ENCODE results near the gene NEUROD2.
A peak's percentile ranks its signal among the peaks of the same experiment; 100 is the strongest.

NEUROD2 gene

DNA sequence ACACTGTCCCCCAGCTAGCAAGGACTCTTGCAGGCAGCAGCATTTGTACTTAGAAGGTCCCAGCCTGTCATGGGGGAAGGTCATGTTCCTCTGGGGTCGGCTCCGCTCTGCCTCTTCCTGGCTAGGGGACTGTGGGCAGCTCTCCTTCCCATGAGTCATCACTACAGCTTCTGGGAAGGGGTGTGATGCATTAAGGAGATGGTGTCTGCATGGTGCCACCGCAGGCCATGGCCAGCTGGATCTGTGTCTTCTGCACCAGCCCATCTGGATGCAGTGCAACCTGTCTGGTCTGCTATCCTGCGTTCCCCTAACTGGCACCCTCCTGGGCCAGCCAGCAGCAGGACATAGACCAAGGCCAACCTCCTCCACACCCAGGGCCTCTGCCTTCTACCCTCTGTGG, 35.6 kb upstream of the NEUROD2 start:
- H3K27ac ChIP-seq (ENCODE audit: low read depth in 2 of 2, low read length in 2 of 2): no peak overlapping the region
- H3K9me3 ChIP-seq (ENCODE audit: control insufficient read depth in 2 of 2, low read length in 2 of 2): no peaks in the 10 kb centered on the region
- no peak overlapping the region for H3K4me3 ChIP-seq (ENCODE audit: low read length in 2 of 2)
- H3K4me1 ChIP-seq (ENCODE audit: control insufficient read depth in 2 of 2, insufficient read depth in 2 of 2, low read length in 2 of 2): peaks cover 11 to 12% of the 10 kb centered on the region in 2 donors
- H3K27me3 ChIP-seq (ENCODE audit: control insufficient read depth in 2 of 2, insufficient read depth in 2 of 2, low read length in 2 of 2): no peaks in the 10 kb centered on the region
- H3K36me3 ChIP-seq (ENCODE audit: control insufficient read depth in 2 of 2, insufficient read depth in 2 of 2, low read length in 2 of 2): peaks cover 16 to 17% of the 10 kb centered on the region in 2 donors
- no peak overlapping the region for H3K9ac ChIP-seq (ENCODE audit: low read depth in 1 of 2, low read length in 2 of 2)

DNA sequence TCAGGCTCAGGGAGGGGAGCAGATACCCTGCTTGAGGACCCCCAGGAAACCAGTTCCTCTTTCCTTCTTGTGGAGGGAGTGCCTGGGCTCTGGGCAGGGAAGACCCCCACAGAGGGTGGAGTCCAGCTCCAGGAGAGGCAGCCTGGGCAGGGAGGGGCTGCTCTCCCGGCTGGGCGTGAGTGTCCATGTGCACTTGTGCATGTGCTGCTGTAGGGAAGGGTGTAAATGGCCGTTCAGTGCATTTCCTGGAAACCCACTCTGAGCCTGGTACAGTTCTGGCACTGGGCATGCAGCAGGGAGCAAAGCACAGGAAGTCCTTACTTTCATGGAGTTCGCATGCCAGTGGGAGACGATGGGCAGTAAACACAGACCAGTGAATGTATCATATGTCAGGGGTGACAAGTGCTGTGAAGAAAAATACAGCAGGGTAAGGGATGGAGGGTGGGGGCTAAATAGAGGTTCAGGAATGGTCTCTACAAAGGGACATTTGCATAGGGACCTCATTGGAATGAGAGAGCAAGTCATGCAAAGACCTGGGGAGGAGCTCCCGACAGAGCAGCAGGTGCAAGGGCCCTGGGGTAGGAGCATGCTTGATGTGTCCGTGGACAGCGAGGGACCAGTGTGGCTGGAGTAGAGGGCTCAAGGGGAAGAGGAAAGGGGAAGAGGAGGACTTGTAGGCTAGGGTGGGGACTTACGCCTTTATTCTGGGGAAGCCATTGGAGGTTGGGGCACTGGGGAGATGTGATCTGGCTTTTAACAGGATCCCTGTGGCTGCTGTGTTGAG, 34.8 kb upstream of the NEUROD2 start:
- peaks cover 19 to 21% of the 10 kb centered on the region in 2 donors for H3K36me3 ChIP-seq (ENCODE audit: control insufficient read depth in 2 of 2, insufficient read depth in 2 of 2, low read length in 2 of 2)
- H3K27ac ChIP-seq (ENCODE audit: low read depth in 2 of 2, low read length in 2 of 2): no peak overlapping the region
- H3K4me3 ChIP-seq (ENCODE audit: low read length in 2 of 2): no peak overlapping the region
- H3K9ac ChIP-seq (ENCODE audit: low read depth in 1 of 2, low read length in 2 of 2): no peak overlapping the region
- H3K4me1 ChIP-seq (ENCODE audit: control insufficient read depth in 2 of 2, insufficient read depth in 2 of 2, low read length in 2 of 2): peaks cover 19 to 20% of the 10 kb centered on the region in 2 donors
- H3K9me3 ChIP-seq (ENCODE audit: control insufficient read depth in 2 of 2, low read length in 2 of 2): no peaks in the 10 kb centered on the region
- no peaks in the 10 kb centered on the region for H3K27me3 ChIP-seq (ENCODE audit: control insufficient read depth in 2 of 2, insufficient read depth in 2 of 2, low read length in 2 of 2)

DNA sequence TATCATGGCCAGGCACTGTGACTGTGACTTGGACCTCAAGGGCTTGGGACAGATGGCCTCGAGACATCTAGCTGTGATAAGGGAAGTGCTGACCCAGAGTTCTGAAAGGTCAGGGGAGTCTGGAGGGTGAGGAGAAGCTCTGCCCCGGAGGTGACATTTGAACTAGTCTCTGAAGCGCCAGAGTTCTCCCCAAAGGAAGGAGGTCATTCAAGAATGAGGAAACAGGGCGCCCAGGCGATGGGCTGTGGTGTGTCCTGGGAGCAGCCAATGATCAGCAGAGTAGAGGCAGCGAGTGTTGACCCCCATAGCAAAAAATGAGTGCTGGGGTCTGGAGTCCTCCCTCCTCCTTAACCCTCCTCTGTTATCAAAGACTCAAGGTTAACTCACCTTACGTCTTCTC, 34.2 kb upstream of the NEUROD2 start:
- H3K27ac ChIP-seq (ENCODE audit: low read depth in 2 of 2, low read length in 2 of 2): no peak overlapping the region
- H3K27me3 ChIP-seq (ENCODE audit: control insufficient read depth in 2 of 2, insufficient read depth in 2 of 2, low read length in 2 of 2): no peaks in the 10 kb centered on the region
- no peaks in the 10 kb centered on the region for H3K9me3 ChIP-seq (ENCODE audit: control insufficient read depth in 2 of 2, low read length in 2 of 2)
- H3K36me3 ChIP-seq (ENCODE audit: control insufficient read depth in 2 of 2, insufficient read depth in 2 of 2, low read length in 2 of 2): peaks cover 19 to 21% of the 10 kb centered on the region in 2 donors
- H3K4me1 ChIP-seq (ENCODE audit: control insufficient read depth in 2 of 2, insufficient read depth in 2 of 2, low read length in 2 of 2): peaks cover 19 to 20% of the 10 kb centered on the region in 2 donors
- H3K4me3 ChIP-seq (ENCODE audit: low read length in 2 of 2): no peak overlapping the region
- no peak overlapping the region for H3K9ac ChIP-seq (ENCODE audit: low read depth in 1 of 2, low read length in 2 of 2)

DNA sequence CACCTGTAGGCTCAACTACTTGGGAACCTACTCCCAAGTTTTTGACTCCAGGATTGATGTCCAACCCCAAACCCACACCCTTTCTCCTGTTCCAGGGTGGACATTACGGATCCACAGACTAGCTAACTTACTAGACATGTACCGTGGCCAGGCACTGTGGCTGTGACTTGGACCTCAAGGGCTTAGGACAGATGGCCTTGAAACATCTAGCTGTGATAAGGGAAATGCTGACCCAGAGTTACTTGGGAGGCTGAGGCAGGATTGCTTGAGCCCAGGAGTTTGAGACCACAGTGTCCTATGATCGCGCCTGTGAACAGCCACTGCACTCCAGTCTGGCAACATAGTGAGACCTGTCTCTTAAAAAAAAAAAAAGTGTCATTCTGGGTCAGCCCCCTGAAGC, 33.4 kb upstream of the NEUROD2 start:
- Histone ChIP-seq H3K27me3 (ENCODE audit: control insufficient read depth in 2 of 2, insufficient read depth in 2 of 2, low read length in 2 of 2) (no peaks in the 10 kb centered on the region), H3K9me3 (ENCODE audit: control insufficient read depth in 2 of 2, low read length in 2 of 2) (no peaks in the 10 kb centered on the region), H3K9ac (ENCODE audit: low read depth in 1 of 2, low read length in 2 of 2) (no peak overlapping the region), H3K4me3 (ENCODE audit: low read length in 2 of 2) (no peak overlapping the region), H3K4me1 (ENCODE audit: control insufficient read depth in 2 of 2, insufficient read depth in 2 of 2, low read length in 2 of 2) (peaks cover 24 to 26% of the 10 kb centered on the region in 2 donors), H3K27ac (ENCODE audit: low read depth in 2 of 2, low read length in 2 of 2) (no peak overlapping the region), H3K36me3 (ENCODE audit: control insufficient read depth in 2 of 2, insufficient read depth in 2 of 2, low read length in 2 of 2) (peaks cover 19% of the 10 kb centered on the region in 2 donors)

DNA sequence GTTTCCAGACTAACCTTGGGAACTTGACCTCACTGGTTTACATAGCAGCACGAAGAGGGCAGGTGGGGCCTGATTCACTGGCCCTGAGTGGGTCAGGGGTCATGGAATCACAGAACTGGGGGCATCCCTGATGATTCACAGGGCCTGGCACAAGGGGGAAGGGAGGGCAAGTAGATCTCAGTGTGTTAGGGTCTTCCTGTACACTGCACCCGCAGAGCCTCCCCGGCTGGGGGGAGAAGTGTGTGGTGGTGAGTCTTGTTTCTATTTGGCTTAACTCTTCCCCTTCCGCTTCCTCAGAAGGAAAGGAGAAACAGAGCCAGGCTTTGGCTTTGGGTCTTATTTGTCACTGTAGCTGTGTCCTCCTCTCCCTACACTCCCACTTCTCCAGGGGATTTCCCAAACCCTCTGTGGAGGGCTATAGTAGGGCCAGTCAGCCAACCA, 32.9 kb upstream of the NEUROD2 start:
- Histone ChIP-seq H3K27ac (ENCODE audit: low read depth in 2 of 2, low read length in 2 of 2) (no peak overlapping the region), H3K9ac (ENCODE audit: low read depth in 1 of 2, low read length in 2 of 2) (no peak overlapping the region), H3K9me3 (ENCODE audit: control insufficient read depth in 2 of 2, low read length in 2 of 2) (no peaks in the 10 kb centered on the region), H3K36me3 (ENCODE audit: control insufficient read depth in 2 of 2, insufficient read depth in 2 of 2, low read length in 2 of 2) (peaks cover 19 to 22% of the 10 kb centered on the region in 2 donors), H3K27me3 (ENCODE audit: control insufficient read depth in 2 of 2, insufficient read depth in 2 of 2, low read length in 2 of 2) (no peaks in the 10 kb centered on the region), H3K4me3 (ENCODE audit: low read length in 2 of 2) (no peak overlapping the region), H3K4me1 (ENCODE audit: control insufficient read depth in 2 of 2, insufficient read depth in 2 of 2, low read length in 2 of 2) (peaks cover 26 to 29% of the 10 kb centered on the region in 2 donors)

DNA sequence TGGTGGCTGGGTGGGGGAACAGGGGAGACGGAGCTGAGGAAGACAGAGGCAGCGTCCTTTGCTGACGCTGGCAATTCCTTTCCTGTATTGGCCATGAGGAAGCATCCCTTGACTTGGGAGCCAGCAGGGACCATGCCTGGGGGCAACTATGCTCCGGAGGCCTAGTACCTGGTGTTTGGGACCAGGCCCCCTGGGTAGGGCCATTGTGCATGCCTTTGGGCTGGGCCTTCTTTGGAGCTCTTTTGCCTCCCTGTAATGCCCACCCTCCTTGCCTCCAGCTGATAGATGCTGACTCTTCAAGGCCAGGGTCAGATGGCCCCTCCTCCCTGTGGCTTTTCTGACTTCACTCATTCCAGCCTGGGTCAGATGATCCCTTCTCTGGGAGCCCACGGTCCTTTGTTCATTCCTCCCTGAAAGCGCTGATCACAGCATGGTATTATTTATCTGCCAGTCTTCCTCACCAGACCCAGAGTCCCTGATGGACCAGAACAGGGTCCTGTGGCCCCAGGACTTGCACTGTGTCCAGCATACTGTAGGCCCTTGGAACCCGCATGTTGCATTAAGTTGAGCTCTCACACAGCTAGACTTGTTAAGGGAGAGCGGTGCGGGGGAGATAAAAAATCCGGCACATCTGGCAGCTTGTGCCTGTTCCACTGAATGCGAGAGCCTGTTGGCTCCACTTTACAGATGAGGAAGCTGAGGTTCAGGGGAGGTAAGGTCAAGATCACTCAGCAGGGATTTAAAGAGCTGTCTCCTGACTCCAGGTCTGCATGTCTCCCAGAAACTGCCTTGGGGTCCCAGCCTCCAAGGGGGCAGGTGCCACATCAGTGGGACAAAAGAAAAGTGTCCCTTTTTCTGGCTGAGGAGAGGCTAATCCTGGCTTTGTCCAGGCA, 32.1 kb upstream of the NEUROD2 start:
- Histone ChIP-seq H3K9ac (ENCODE audit: low read depth in 1 of 2, low read length in 2 of 2) (no peak overlapping the region), H3K27me3 (ENCODE audit: control insufficient read depth in 2 of 2, insufficient read depth in 2 of 2, low read length in 2 of 2) (no peaks in the 10 kb centered on the region), H3K4me1 (ENCODE audit: control insufficient read depth in 2 of 2, insufficient read depth in 2 of 2, low read length in 2 of 2) (peaks cover 28 to 33% of the 10 kb centered on the region in 2 donors), H3K27ac (ENCODE audit: low read depth in 2 of 2, low read length in 2 of 2) (no peak overlapping the region), H3K4me3 (ENCODE audit: low read length in 2 of 2) (no peak overlapping the region), H3K36me3 (ENCODE audit: control insufficient read depth in 2 of 2, insufficient read depth in 2 of 2, low read length in 2 of 2) (peaks cover 24 to 26% of the 10 kb centered on the region in 2 donors), H3K9me3 (ENCODE audit: control insufficient read depth in 2 of 2, low read length in 2 of 2) (no peaks in the 10 kb centered on the region)

DNA sequence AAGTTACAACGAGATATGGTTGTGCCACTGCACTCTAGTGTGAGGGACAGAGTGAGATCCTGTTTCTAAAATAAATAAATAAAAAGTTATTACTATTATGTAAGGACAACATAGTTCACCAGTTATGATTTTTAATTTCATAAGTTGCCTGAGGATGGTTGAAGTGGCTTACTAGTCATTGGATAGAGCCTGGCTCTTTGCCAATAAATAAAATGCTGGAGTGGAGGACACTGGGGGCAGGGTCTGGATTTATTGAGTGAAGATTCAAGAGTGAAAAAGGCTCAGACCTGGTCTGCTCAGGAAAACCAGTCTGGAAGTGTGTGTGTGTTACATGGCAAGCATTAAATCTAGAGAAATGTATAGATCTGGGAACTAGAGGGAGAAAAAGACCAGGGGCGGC, 31.3 kb upstream of the NEUROD2 start:
- Histone ChIP-seq H3K4me3 (ENCODE audit: low read length in 2 of 2) (no peak overlapping the region), H3K36me3 (ENCODE audit: control insufficient read depth in 2 of 2, insufficient read depth in 2 of 2, low read length in 2 of 2) (peaks cover 26 to 27% of the 10 kb centered on the region in 2 donors), H3K27me3 (ENCODE audit: control insufficient read depth in 2 of 2, insufficient read depth in 2 of 2, low read length in 2 of 2) (no peaks in the 10 kb centered on the region), H3K9ac (ENCODE audit: low read depth in 1 of 2, low read length in 2 of 2) (no peak overlapping the region), H3K4me1 (ENCODE audit: control insufficient read depth in 2 of 2, insufficient read depth in 2 of 2, low read length in 2 of 2) (peaks cover 35 to 41% of the 10 kb centered on the region in 2 donors), H3K27ac (ENCODE audit: low read depth in 2 of 2, low read length in 2 of 2) (no peak overlapping the region), H3K9me3 (ENCODE audit: control insufficient read depth in 2 of 2, low read length in 2 of 2) (no peaks in the 10 kb centered on the region)

DNA sequence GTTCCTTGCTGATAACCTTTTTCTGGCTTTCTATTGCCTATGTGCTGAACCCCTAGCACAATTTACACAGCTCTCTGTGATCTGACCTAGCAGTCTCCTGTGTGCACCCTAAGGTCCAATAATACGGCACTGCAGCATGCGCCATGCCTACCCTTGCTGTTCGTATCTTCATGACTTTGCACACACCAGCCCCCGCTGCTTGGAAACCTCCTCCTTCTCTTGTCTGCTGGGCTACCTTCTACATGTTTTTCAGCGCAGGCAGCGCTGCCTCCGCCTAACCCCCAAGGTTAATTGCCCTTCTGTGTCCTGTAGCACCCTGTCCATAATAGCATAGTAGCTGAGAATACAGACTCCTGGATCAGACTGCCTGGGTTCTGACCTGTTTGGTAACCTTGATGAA, 30.6 kb upstream of the NEUROD2 start:
- peak overlapping the region; percentile 90 to 93 for H3K4me3 ChIP-seq (ENCODE audit: low read length in 2 of 2)
- H3K4me1 ChIP-seq (ENCODE audit: control insufficient read depth in 2 of 2, insufficient read depth in 2 of 2, low read length in 2 of 2): peaks cover 43 to 48% of the 10 kb centered on the region in 2 donors
- H3K9ac ChIP-seq (ENCODE audit: low read depth in 1 of 2, low read length in 2 of 2): peak overlapping the region; percentile 90 to 91
- peaks cover 25 to 27% of the 10 kb centered on the region in 2 donors for H3K36me3 ChIP-seq (ENCODE audit: control insufficient read depth in 2 of 2, insufficient read depth in 2 of 2, low read length in 2 of 2)
- H3K9me3 ChIP-seq (ENCODE audit: control insufficient read depth in 2 of 2, low read length in 2 of 2): no peaks in the 10 kb centered on the region
- no peaks in the 10 kb centered on the region for H3K27me3 ChIP-seq (ENCODE audit: control insufficient read depth in 2 of 2, insufficient read depth in 2 of 2, low read length in 2 of 2)
- H3K27ac ChIP-seq (ENCODE audit: low read depth in 2 of 2, low read length in 2 of 2): no peak overlapping the region

DNA sequence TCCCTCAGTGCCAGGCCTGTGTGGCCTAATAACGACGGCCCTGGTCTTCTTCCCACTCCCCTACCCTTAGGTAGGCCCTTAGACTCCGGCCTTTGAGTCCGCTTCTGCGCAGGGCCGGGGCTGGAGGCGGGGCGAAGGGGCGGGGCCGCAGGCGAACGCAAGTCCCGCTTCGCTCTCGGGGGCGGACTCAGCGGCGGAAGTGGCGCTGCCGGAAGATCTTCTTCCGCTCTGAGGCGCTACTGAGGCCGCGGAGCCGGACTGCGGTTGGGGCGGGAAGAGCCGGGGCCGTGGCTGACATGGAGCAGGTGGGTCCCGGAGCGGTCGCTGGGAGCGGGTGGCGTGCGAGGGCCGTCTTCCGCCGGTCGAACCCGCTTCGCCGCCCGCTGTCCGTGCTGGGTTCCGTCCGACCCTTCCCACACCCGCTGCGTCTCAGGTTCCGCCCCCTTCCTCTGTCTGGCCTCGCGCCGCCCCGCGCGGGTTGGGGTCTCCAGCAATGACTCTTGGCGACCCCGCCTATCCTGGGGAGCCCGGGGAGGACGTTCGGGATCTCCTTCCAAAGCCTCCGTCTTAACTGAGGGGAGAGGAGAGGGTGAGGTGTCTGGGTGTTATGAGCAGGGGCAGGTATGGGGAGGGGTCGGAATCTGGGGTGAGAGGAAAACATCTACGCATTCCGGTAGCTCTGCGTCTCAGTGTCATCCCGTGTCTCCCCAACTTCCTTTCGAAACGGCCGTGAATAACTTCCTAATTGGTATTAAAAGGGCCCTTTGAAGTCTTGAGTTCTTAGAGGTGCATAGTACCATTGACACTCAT, 29.4 kb upstream of the NEUROD2 start, which contains the start of gene STARD3:
Gene STARD3, plus strand, starts transcription at position 218 of the 810 bp plus-strand sequence. CDS start 16,388 bp downstream, outside the sequence.
- H3K27ac ChIP-seq (ENCODE audit: low read depth in 2 of 2, low read length in 2 of 2): peak within 1 kb of the TSS; percentile 80 to 87
- H3K36me3 ChIP-seq (ENCODE audit: control insufficient read depth in 2 of 2, insufficient read depth in 2 of 2, low read length in 2 of 2): peaks cover 22 to 24% of the 10 kb centered on the region in 2 donors
- peak within 1 kb of the TSS; percentile 90 to 91 for H3K9ac ChIP-seq (ENCODE audit: low read depth in 1 of 2, low read length in 2 of 2)
- H3K27me3 ChIP-seq (ENCODE audit: control insufficient read depth in 2 of 2, insufficient read depth in 2 of 2, low read length in 2 of 2): no peaks in the 10 kb centered on the region
- no peaks in the 10 kb centered on the region for H3K9me3 ChIP-seq (ENCODE audit: control insufficient read depth in 2 of 2, low read length in 2 of 2)
- peak within 1 kb of the TSS; percentile 90 to 93 for H3K4me3 ChIP-seq (ENCODE audit: low read length in 2 of 2)
- peaks cover 46 to 57% of the 10 kb centered on the region in 2 donors for H3K4me1 ChIP-seq (ENCODE audit: control insufficient read depth in 2 of 2, insufficient read depth in 2 of 2, low read length in 2 of 2)
